NB4 (cell line): ENCODE results near the gene RASSF7.

ENCODE experiments used
- CTCF ChIP-seq: IDR thresholded peaks from one replicate; pipeline ENCODE4 v1.5.1; 2012; ENCODE audit warnings: low read depth, low read length
- MAX ChIP-seq: IDR thresholded peaks from 2 replicates; pipeline ENCODE4 v1.6.1; 2011; ENCODE audit warnings: low read depth, low read length
- MYC ChIP-seq: IDR thresholded peaks from 2 replicates; pipeline ENCODE4 v1.6.1; 2011; ENCODE audit warnings: low read depth, low read length
- POLR2A ChIP-seq: IDR thresholded peaks from 2 replicates; pipeline ENCODE4 v1.6.1; 2011; ENCODE audit warnings: mild to moderate bottlenecking; ENCODE audit not compliant: insufficient read length; ENCODE audit errors: extremely low read depth

- TF ChIP-seq MAX, result peak; percentile 88
- TF ChIP-seq CTCF, result peak; percentile 60
- peak; percentile 63 for TF ChIP-seq POLR2A
- peak; percentile 88 for TF ChIP-seq MYC
These were observed 42.1 kb upstream of the RASSF7 start for GRCh38 chr11:518463-519202.
